Occipital lobe (tissue), 2 donors: ENCODE measurements around the gene MYH9. TPM values are rescaled to one million over a fixed set of nuclear protein-coding genes. Genes with fewer than 3 reads are reported as not detected.

ENCODE experiments used
- DNase-seq: peaks from one replicate; lab custom pipeline; 2025; lab: John Stamatoyannopoulos, UW
- total RNA-seq: library from RNA; depleted of rRNA; stranded (reverse); fragments of >200 nt; gene quantifications from one replicate; pipeline ENCODE4 v1.2.3, GENCODE V29; 2014

Gene MYH9
- total RNA-seq, 1 donor from 2014 or later, result 34.6 TPM

- DNase-seq, result no peak
Measured at GRCh38 chr22:36319595-36320497, 67.9 kb downstream of the MYH9 start.

GRCh38 chr22:36318442-36318841 lies 69.3 kb downstream of the MYH9 start:
- no peak for DNase-seq

GRCh38 chr22:36317658-36318271 lies 70.0 kb downstream of the MYH9 start:
- no peak for DNase-seq

- DNase-seq, result no peak
Measured at GRCh38 chr22:36316419-36316818, 71.3 kb downstream of the MYH9 start.

DNA sequence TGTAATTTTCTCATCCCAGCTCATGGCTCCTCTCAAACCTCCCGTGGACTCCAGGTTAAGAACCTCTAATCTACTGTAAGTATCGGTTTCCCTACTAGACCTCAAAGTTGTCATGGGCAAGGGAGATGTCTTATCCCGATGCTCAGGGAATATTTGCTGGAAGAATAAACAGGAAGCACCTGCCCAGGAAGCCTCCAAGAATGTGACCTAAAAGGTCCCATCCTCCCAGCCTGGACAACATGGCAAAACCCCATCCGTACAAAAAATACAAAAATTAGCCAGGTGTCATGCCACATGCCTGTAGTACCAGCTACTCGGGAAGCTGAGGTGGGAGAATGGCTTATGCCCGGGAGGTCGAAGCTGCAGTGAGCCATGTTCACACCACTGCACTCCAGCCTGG lies 72.4 kb downstream of the MYH9 start:
- DNase-seq, result no peak

GRCh38 chr22:36311386-36312085 lies 76.2 kb downstream of the MYH9 start:
- DNase-seq, result no peak

- DNase-seq, result no peak
Measured at GRCh38 chr22:36308880-36309279, 78.9 kb downstream of the MYH9 start.

GRCh38 chr22:36306227-36306626 lies 81.5 kb downstream of the MYH9 start:
- no peak for DNase-seq

- no peak for DNase-seq
Measured at GRCh38 chr22:36305813-36306212, 82.0 kb downstream of the MYH9 start.

DNA sequence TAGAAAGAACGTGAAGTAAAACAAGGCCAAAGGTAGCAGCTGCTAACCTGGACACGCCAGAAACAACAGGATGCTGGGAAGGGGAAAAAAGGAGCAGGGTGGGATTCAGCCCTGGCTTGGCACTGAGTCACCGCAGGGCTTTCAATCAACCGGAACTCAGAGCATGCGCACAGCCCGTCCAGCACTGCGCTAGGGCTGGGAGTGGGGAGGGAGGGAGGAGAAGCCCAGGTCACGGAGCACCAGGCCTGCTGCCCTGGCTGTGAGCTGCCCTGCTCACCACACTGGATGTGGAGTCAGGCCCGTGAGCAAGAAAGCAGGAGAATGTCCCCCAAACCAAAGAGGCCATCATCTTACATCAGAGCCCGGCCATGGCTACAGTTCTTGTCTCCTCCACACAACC lies 83.3 kb downstream of the MYH9 start:
- no peak for DNase-seq

DNA sequence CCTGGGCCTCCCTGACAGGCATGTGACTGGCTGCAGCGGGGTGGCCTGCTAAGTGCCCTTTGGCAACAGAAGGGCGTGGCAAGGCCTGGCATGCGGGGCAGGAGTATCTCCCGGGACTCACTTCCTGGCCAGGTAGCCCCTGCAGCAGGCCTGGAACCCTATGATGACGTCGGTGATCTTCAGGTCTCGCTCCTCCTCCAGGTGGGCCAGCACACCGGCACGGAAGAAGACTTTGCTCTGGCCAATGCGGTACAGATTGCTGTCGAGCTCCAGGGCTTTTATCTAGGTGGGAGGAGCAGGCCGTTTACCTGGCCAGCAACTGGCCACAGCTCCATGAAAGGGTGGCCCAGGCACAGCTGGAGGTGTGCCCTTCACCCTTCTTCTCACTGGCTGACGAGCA lies 83.9 kb downstream of the MYH9 start:
- no peak for DNase-seq

- no peak for DNase-seq
Measured at GRCh38 chr22:36303115-36303467, 84.7 kb downstream of the MYH9 start.

GRCh38 chr22:36302439-36303114 lies 85.2 kb downstream of the MYH9 start:
- DNase-seq, result no peak

DNA sequence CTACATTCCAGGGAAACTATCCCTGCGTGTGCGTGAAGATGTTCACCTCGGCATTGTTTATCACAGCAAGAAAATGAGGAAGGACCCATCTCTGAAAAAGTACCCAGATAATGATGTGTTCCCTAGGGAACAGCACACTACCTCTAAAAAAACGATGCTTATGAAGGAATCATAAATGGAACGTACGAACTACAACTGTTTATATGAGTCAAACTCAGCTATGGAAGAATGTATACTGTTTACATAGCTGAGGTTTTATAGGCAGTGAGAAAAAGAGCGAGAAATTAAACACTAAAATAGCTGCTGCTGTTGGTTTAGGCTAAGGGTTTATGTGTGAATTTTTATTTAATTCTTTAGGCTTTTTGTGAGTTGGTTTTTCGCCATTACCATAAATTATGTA lies 85.9 kb downstream of the MYH9 start:
- no peak for DNase-seq

DNA sequence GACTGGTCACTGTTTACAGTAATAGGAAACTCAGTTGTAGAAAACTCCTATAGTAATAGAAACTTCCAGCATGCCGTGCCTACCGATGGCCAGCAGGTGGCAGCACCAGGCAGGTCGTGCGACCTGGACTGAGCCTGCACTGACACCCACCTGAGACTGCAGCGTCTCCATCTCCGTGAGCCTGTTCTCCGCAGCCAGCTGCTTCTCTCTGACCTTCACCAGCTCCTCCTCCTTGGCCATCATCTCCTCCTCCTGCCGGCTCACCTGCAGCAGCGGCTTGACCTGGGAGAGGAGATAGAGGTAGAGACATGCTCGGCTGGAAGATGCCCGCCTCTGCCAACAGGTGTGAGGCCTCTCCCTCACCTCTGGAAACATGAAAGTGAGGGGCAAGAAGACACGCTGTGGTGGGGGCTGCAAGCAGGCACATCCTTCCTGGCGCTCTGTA lies 86.4 kb downstream of the MYH9 start:
- peak; percentile 48 for DNase-seq

GRCh38 chr22:36300396-36301212 lies 87.2 kb downstream of the MYH9 start:
- no peak for DNase-seq

GRCh38 chr22:36299911-36300310 lies 87.9 kb downstream of the MYH9 start:
- no peak for DNase-seq

DNA sequence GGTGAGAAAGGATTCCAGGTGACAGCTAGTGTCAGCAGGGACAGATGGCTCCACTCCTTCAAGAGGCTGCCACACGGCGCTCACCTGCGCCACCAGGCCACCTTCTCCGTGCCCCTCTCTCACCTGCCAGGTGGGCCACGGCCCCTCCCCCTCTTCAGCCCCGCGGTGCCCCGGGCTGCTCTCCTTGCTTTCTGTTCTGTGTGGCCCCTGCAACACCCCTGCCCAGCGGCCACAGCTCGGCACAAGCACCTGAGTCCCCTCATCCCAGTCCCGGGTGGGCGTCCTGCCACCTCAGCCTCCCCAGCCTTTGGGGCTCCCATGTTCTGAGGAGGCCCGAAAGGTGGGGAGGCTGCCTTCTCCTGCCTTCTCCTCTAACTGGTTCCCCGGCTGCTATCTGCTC lies 88.5 kb downstream of the MYH9 start:
- DNase-seq, result no peak

- DNase-seq, result no peak
Measured at GRCh38 chr22:36298601-36299000, 89.2 kb downstream of the MYH9 start.

DNA sequence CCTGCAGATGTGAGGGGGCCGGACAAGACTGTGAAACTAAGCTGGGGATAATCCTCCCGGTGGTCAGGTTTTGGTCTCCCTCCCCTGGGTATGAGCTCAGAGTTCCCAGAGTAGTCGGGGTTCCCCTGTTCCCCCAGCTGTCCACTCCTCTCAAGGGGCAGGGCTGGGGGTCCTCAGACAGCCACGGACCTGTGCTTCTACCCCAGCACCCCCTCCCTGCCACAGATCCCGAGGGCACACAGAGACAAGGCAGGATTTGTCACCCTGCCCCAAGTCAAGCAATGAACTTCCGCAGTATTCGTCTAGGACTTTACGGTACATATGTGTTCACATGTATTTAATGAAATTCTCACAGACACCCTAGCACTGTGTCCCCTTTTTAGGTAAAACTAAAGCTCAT lies 89.6 kb downstream of the MYH9 start:
- DNase-seq, result no peak

- DNase-seq, result no peak
Measured at GRCh38 chr22:36297568-36297967, 90.2 kb downstream of the MYH9 start.
